ENCODE results near the gene SIVA1.

SIVA1 gene

GRCh38 chr14:104805326-104805678 lies 52.4 kb downstream of the SIVA1 start:
- no peak for DNase-seq

- DNase-seq = no peak
Observed at GRCh38 chr14:104805941-104806624, 53.1 kb downstream of the SIVA1 start.

DNA sequence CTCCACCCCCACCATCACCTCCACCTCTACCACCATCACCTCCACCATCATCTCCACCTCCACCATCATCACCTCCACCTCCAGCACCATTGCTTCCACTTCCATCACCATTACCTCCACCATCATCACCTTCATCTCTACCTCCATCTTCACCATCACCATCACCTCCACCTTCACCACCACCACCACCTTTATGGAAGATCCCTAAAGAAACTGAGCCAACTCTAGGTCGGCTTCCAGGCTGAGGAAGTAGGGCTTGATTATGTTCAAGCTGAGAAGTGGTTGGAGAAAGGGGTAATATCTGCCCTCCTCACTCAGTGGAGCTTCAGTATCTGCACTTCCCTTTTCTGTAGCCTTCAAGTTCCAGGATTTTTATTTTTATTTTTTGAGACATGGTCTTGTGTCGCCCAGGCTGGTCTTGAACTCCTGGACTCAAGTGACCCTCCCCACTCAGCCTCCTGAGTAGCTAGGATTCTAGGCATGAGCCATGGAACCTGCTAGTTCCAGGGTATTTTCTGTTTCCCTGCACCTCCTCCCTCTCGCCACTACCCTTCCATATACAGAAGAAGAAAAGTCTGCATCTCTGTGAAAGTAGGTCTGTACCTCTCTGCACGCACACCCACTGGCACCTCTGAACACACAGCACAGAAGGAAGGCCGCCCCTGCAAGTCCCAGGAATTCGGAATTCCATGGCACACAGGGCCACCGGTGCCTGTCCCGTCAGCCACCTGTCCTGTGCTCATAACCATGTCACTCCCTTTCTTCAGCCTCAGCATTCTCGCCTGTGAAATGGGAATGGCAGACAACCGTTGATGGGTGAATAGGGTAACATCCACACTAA lies 53.9 kb downstream of the SIVA1 start:
- DNase-seq = no peak

DNA sequence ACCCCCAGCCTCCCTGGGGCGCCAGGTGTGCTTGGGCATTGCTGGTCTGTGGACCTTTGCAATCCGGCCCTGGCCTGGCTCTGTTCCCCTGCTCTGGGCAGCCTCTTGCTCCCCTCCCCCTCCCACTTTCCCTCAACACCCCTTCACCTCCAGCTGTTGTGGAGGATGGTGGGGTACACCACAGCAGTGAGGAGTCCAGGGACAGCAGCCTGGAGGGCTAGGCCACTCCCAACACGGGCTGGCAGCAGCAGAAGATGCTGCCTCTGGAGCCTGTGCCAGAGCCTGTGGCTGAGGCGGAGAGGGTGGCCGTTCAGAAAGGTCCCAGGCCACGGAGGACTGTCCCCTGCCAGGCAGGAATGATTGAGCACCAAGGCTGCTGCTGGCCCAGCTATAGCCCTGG lies 55.5 kb downstream of the SIVA1 start:
- DNase-seq = no peak
